ENCODE results near the gene OR10J4. TPM values are rescaled to one million over a fixed set of nuclear protein-coding genes. Genes with fewer than 3 reads are reported as not detected.

The OR10J4 gene
- total RNA-seq, 1 experiment from 2014 or later = not detected

- H3K27ac ChIP-seq (ENCODE audit: low read length) = no peak overlapping the region
- ATAC-seq (no peak), DNase-seq (no peak)
- ChIA-PET CTCF (no interaction called here), POLR2A (ENCODE audit: unreplicated experiment) (interaction anchor here (0.5 kb wide), 1 partner anchor 343 kb away, joined by 4 read pairs; no protein-coding TSS in a partner anchor)
- H4K20me1 ChIP-seq (ENCODE audit: low read length) = no peaks in the 10 kb centered on the region
- BruUV-seq (replicated peaks) = no TSS peak
- no peak overlapping the region for H2AFZ ChIP-seq (ENCODE audit: low read length)
- no peaks in the 10 kb centered on the region for H3K27me3 ChIP-seq (ENCODE audit: low read length)
- no peaks in the 10 kb centered on the region for H3F3A ChIP-seq (ENCODE audit: low read length, unreplicated experiment)
- H3K9me3 ChIP-seq (ENCODE audit: low read length) = peaks cover 10% of the 10 kb centered on the region
- TF ChIP-seq EZH2phosphoT487 (IDR thresholded peaks at IDR 0.05; ENCODE audit: borderline replicate concordance, low read length) = no peak
- no peak for TF ChIP-seq EZH2 (IDR thresholded peaks at IDR 0.05; ENCODE audit: low read length, unreplicated experiment)
- TF ChIP-seq CTCF (conservative IDR thresholded peaks at IDR 0.05; ENCODE audit: low read depth, low read length) = no peak
- no peak overlapping the region for H3K4me3 ChIP-seq (ENCODE audit: low read length)
- no peaks in the 10 kb centered on the region for H3K79me2 ChIP-seq (ENCODE audit: low read length)
- no peaks in the 10 kb centered on the region for H3K4me1 ChIP-seq (ENCODE audit: insufficient read depth, low read length)
- H3K9me2 ChIP-seq (replicated peaks; ENCODE audit: low read length) = no peaks in the 10 kb centered on the region
- no peak overlapping the region for H3K9ac ChIP-seq (ENCODE audit: low read length)
- intact Hi-C loops (cut with micrococcal nuclease) = no loop called here
- H3K36me3 ChIP-seq (ENCODE audit: low read depth, low read length) = no peaks in the 10 kb centered on the region
- no peak overlapping the region for H3K4me2 ChIP-seq (ENCODE audit: low read length)
Observed at GRCh38 chr1:159459551-159459950, 27.5 kb downstream of the OR10J4 start.

- Histone ChIP-seq H3K4me2 (ENCODE audit: low read length) (peak overlapping the region; percentile 56), H3K27ac (ENCODE audit: low read length) (no peak overlapping the region)
- no TSS peak for BruUV-seq (replicated peaks)
Observed at GRCh38 chr1:159465191-159465603, 33.2 kb downstream of the OR10J4 start.

More at GRCh38 chr1:159465191-159465603, 33.2 kb downstream of the OR10J4 start:
- H3K79me2 ChIP-seq (ENCODE audit: low read length) = no peaks in the 10 kb centered on the region
- H3F3A ChIP-seq (ENCODE audit: low read length, unreplicated experiment) = no peaks in the 10 kb centered on the region
- no peaks in the 10 kb centered on the region for H4K20me1 ChIP-seq (ENCODE audit: low read length)
- H3K27me3 ChIP-seq (ENCODE audit: low read length) = peaks cover 28% of the 10 kb centered on the region
- DNase-seq (no peak), ATAC-seq (no peak)
- ChIA-PET POLR2A (ENCODE audit: unreplicated experiment) (no interaction called here), CTCF (no interaction called here)
- 0 out of 2 replicates have a peak overlapping the region, but pooled peaks have one; percentile 26 for H3K4me3 ChIP-seq (ENCODE audit: low read length)
- no peak overlapping the region for H3K9ac ChIP-seq (ENCODE audit: low read length)
- no peak for TF ChIP-seq EZH2phosphoT487 (IDR thresholded peaks at IDR 0.05; ENCODE audit: borderline replicate concordance, low read length)
- no peak for TF ChIP-seq EZH2 (IDR thresholded peaks at IDR 0.05; ENCODE audit: low read length, unreplicated experiment)
- TF ChIP-seq CTCF (conservative IDR thresholded peaks at IDR 0.05; ENCODE audit: low read depth, low read length) = no peak
- H3K36me3 ChIP-seq (ENCODE audit: low read depth, low read length) = no peaks in the 10 kb centered on the region
- H3K9me2 ChIP-seq (replicated peaks; ENCODE audit: low read length) = no peaks in the 10 kb centered on the region
- no peak overlapping the region; the same call in 1 of the 2 replicates for H2AFZ ChIP-seq (ENCODE audit: low read length)
- intact Hi-C loops (cut with micrococcal nuclease) = no loop called here
- H3K9me3 ChIP-seq (ENCODE audit: low read length) = peaks cover 10% of the 10 kb centered on the region
- no peaks in the 10 kb centered on the region for H3K4me1 ChIP-seq (ENCODE audit: insufficient read depth, low read length)

Data from PC-3 (cell line).